GM12878 (cell line): ENCODE results near the gene MAPK13. TPM values are rescaled to one million over a fixed set of nuclear protein-coding genes. Genes with fewer than 3 reads are reported as not detected.
A peak's percentile ranks its signal among the peaks of the same experiment; 100 is the strongest.

ENCODE experiments used
- ATAC-seq: fragments of 200-7000 bp; cut with Tn5 transposase; 3 replicates; pipeline ENCODE4 v1.9.1; 2020; ENCODE audit warnings: mild to moderate bottlenecking, moderate library complexity
- BruUV-seq: library from RNA; stranded (reverse); fragments of 400-500 nt; replicated peaks from 2 replicates; lab custom pipeline; 2021; lab: Mats Ljungman, UMichigan
- CTCF ChIA-PET: fragments of 300-600 bp; sonication (Branson Sonifier 250); formaldehyde crosslinking; extraction: SDS; loops from one replicate; lab custom pipeline; 2021; ENCODE audit warnings: inconsistent platforms; lab: Yijun Ruan, JAX
- POLR2A ChIA-PET: fragments of 350-600 bp; formaldehyde crosslinking; extraction: SDS; loops from one replicate; lab custom pipeline; 2021; ENCODE audit warnings: inconsistent platforms; lab: Charles Lee
- RAD21 ChIA-PET: fragments of 300-600 bp; sonication (Branson Sonifier 250); formaldehyde crosslinking; loops from one replicate; lab custom pipeline; 2023; ENCODE audit warnings: antibody characterized with exemption; ENCODE audit not compliant: unreplicated experiment; lab: Charles Lee
- SMC1A ChIA-PET: fragments of 300-600 bp; sonication (Branson Sonifier 250); formaldehyde crosslinking; loops from one replicate; lab custom pipeline; 2023; ENCODE audit not compliant: unreplicated experiment, uncharacterized antibody; lab: Charles Lee
- DNase-seq: peaks from one replicate; pipeline ENCODE4 v3.0.0-alpha.2; 2011; ENCODE audit warnings: low read depth, low spot score
- FAIRE-seq: peaks from 3 replicates; lab custom pipeline; 2011; peaks lifted over from hg19 to GRCh38; lab: Jason Lieb, UNC
- H2AFZ ChIP-seq: 2 replicates; pipeline ENCODE4 v1.6.0; 2011; ENCODE audit warnings: low read depth, low read length, control low read depth; ENCODE audit not compliant: control insufficient read depth
- H3K27ac ChIP-seq: 2 replicates; pipeline ENCODE4 v1.5.1; 2011; ENCODE audit warnings: control low read depth; ENCODE audit not compliant: control insufficient read depth, insufficient read depth
- H3K27me3 ChIP-seq, 2 experiments: replicated peaks in 1 of 2; 2 replicates each; pipeline versions ENCODE4 v1.6.0 to v1.6.1; 2011; ENCODE audit warnings: low read length in 1 of 2; ENCODE audit not compliant: control insufficient read depth in 2 of 2, insufficient read depth in 2 of 2
- H3K36me3 ChIP-seq, 2 experiments: 2 replicates each; pipeline ENCODE4 v1.5.1; 2011; ENCODE audit warnings: low read length in 1 of 2; ENCODE audit not compliant: control insufficient read depth in 2 of 2, insufficient read depth in 2 of 2
- H3K4me1 ChIP-seq: 2 replicates; pipeline ENCODE4 v1.6.1; 2011; ENCODE audit warnings: mild to moderate bottlenecking, low read length, moderate library complexity, mixed read lengths; ENCODE audit not compliant: control insufficient read depth, insufficient read depth
- H3K4me2 ChIP-seq: 2 replicates; pipeline ENCODE4 v1.6.0; 2011; ENCODE audit warnings: control low read depth; ENCODE audit not compliant: control insufficient read depth, insufficient read depth
- H3K4me3 ChIP-seq: fragments of 200-600 bp; sonication (generic); 2 replicates; pipeline ENCODE4 v1.5.1; 2016
- H3K79me2 ChIP-seq: 2 replicates; pipeline ENCODE4 v1.6.0; 2011; ENCODE audit warnings: low read length; ENCODE audit not compliant: control insufficient read depth, insufficient read depth
- H3K9ac ChIP-seq: 2 replicates; pipeline ENCODE4 v1.8.0; 2011; ENCODE audit warnings: low read length, control low read depth, mixed read lengths; ENCODE audit not compliant: control insufficient read depth, insufficient read depth
- H3K9me3 ChIP-seq: replicated peaks from 3 replicates; pipeline ENCODE4 v1.5.1; 2011; ENCODE audit warnings: mild to moderate bottlenecking, low read length; ENCODE audit not compliant: control insufficient read depth, insufficient read depth
- H4K20me1 ChIP-seq: 2 replicates; pipeline ENCODE4 v1.6.0; 2011; ENCODE audit not compliant: control insufficient read depth, insufficient read depth
- RAD21 ChIP-seq: IDR thresholded peaks from 2 replicates; pipeline ENCODE4 v1.6.1; 2011; ENCODE audit warnings: mild to moderate bottlenecking, low read depth, low read length, moderate library complexity; ENCODE audit not compliant: insufficient read depth
- SMARCA5 ChIP-seq: fragments of 450-650 bp; IDR thresholded peaks from 2 replicates; pipeline ENCODE4 v1.6.1; 2017; ENCODE audit warnings: mild to moderate bottlenecking
- WGBS: methylation state at CpG from one replicate; pipeline ENCODE4 v1.1.6; 2016; ENCODE audit warnings: low lambda C conversion rate; ENCODE audit not compliant: insufficient replicate concordance, insufficient coverage; ENCODE audit errors: missing lambda C conversion rate; 5-methylcytosine and 5-hydroxymethylcytosine counted together
- in situ Hi-C: fragments of 300-500 bp; cut with MboI; formaldehyde crosslinking; loops from 9 replicates; pipeline ENCODE4 v1.14.3; 2018; ENCODE audit warnings: mixed read lengths
- intact Hi-C: fragments of 100-400 bp; cut with micrococcal nuclease; formaldehyde crosslinking; loops from one replicate; pipeline ENCODE4 v1.14.2; 2022; ENCODE audit not compliant: unreplicated experiment
- polyA plus RNA-seq, 11 experiments: library from polyadenylated mRNA; depleted of rRNA in 4 of 11; unstranded in 6 of 11; stranded (reverse) in 5 of 11; fragments of >200 nt; fragmentation: Nextera tagmentation in 4 of 11; fragmentation: Illumina TruSeq in 1 of 11; extraction: Ambion mirVana in 4 of 11; extraction: Trizol in 1 of 11; gene quantifications; 1 replicate in 1 of 11; 2 replicates in 10 of 11; pipeline versions ENCODE4 v1.2.1 to v1.2.3, GENCODE V29; 2011 to 2016; ENCODE audit warnings: inconsistent platforms in 2 of 11, missing spikeins in 2 of 11, low read depth in 1 of 11
- total RNA-seq, 4 experiments: library from RNA; depleted of rRNA in 3 of 4; stranded (reverse); fragments of >200 nt in 3 of 4; fragmentation: Illumina TruSeq in 1 of 4; extraction: Trizol in 1 of 4; gene quantifications; 2 replicates each; pipeline versions ENCODE4 v1.2.1 to v1.2.3, GENCODE V29; 2013 to 2021

The MAPK13 gene
- total and polyA plus RNA-seq, 10 of the 15 experiments (the other 5 are each of a cell fraction or from before 2014, with no cell fraction given), result 1.8 to 48.0 (median 37.5) TPM

GRCh38 chr6:36121787-36122494, 8.4 kb upstream of the MAPK13 start:
- Histone ChIP-seq H3K36me3 (no peaks in the 10 kb centered on the region; a peak in 1 of 4 replicates), H3K9me3 (no peaks in the 10 kb centered on the region), H3K4me1 (peaks cover 26% of the 10 kb centered on the region), H2AFZ (no peak overlapping the region), H3K27ac (no peak overlapping the region), H4K20me1 (no peaks in the 10 kb centered on the region), H3K4me3 (no peak overlapping the region), H3K27me3 (no peaks in the 10 kb centered on the region), H3K79me2 (no peaks in the 10 kb centered on the region), H3K9ac (no peak overlapping the region), H3K4me2 (no peak overlapping the region)
- POLR2A ChIA-PET, result interaction anchor here (0.7 to 3.4 kb wide), 8 partner anchors 9 to 242 kb away, joined by 3 to 21 read pairs (median 4); partner anchors contain the start of genes MAPK13 and MAPK14
- in situ Hi-C loops (loop anchor here (5.0 kb wide), 1 partner anchor 235 kb away; no protein-coding TSS in a partner anchor), intact Hi-C loops (loop anchor here (2.0 to 10.0 kb wide), 2 partner anchors 75 to 183 kb away; partner anchors contain the start of gene BRPF3)
- 95% methylated on average over 4 of the region's 4 CpGs for WGBS
- DNase-seq (no peak), ATAC-seq (no peak), FAIRE-seq (no peak)
- SMC1A ChIA-PET, result interaction anchor here (0.7 to 7.8 kb wide), 18 partner anchors 9 to 238 kb away, joined by 3 to 75 read pairs (median 4); partner anchors contain the start of genes MAPK13 and MAPK14
- TF ChIP-seq SMARCA5, result 0 out of 2 replicates have a peak, but pooled peaks have one; percentile 27
- no peak for TF ChIP-seq RAD21
- RAD21 ChIA-PET, result interaction anchor here (0.7 to 3.1 kb wide), 14 partner anchors 8 to 312 kb away, joined by 3 to 35 read pairs (median 4); partner anchors contain the start of genes MAPK13 and MAPK14
- no TSS peak for BruUV-seq
- CTCF ChIA-PET, result interaction anchor here (0.5 to 7.6 kb wide), 21 partner anchors 9 to 411 kb away, joined by 3 to 82 read pairs (median 4); partner anchors contain the start of genes BNIP5, BRPF3, MAPK13 and MAPK14
